HG03565 (cell line): Measurements from ENCODE around the gene PRAMEF11.
"Not testable (repeated sequence)": the region's sequence is repeated elsewhere in the genome, so short reads cannot be mapped to it uniquely, and the experiment has no call there.

Experiments used
- ATAC-seq: cut with Tn5 transposase; IDR thresholded peaks from one replicate; pipeline ENCODE4 v1.9.1; 2021; ENCODE audit warnings: mild to moderate bottlenecking, moderate library complexity; ENCODE audit not compliant: unreplicated experiment

Gene PRAMEF11

GRCh38 chr1:12831310-12831709 lies at the start of gene PRAMEF11:
Gene PRAMEF11, minus strand, starts transcription at chr1:12831410. Its CDS starts 2,621 bp downstream, at chr1:12828789.
- ATAC-seq: not testable (repeated sequence)

DNA sequence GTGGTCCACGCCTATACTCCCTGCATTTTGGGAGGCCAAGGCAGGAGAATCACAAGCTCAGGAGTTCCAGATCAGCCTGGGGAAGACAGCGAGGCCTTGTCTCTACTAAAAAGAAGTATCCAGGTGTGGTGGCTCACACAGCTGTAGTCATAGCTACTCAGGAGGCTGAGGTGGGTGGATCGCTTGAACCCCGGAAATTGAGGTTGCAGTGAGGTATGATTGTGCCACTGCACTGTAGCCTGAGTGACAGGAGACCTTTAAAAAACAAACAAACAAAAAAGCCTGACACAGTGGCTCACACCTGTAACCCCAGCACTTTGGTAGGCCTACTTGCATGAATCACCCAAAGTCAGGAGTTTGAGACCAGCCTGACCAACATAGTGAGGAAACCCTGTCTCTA lies 47.2 kb upstream of the PRAMEF11 start:
- ATAC-seq: not testable (repeated sequence)

GRCh38 chr1:12863131-12863880 lies 32.1 kb upstream of the PRAMEF11 start:
- ATAC-seq: not testable (repeated sequence)

- ATAC-seq: not testable (repeated sequence)
Measured at GRCh38 chr1:12856786-12857185, 25.6 kb upstream of the PRAMEF11 start, which contains the start of gene PRAMEF2. Gene PRAMEF2, plus strand, starts transcription at chr1:12857086. Its CDS starts 1,924 bp downstream, at chr1:12859010.

DNA sequence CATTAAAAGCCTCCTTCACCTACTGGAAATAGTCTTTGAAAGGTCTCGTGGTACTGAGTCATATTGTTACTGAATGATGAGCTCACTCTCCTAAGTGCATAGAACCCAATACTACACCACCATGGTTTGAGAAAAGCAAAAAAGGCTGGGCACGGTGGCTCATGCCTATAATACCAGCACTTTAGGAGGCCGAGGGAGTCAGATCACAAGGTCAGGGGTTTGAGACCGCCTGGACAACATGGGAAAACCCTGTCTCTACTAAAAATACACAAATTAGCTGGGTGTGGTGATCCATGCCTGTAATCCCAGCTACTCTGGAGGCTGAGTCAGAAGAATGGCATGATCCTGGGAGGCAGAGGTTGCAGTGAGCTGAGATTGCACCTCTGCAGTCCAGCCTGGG lies 20.6 kb upstream of the PRAMEF11 start:
- no peak for ATAC-seq

DNA sequence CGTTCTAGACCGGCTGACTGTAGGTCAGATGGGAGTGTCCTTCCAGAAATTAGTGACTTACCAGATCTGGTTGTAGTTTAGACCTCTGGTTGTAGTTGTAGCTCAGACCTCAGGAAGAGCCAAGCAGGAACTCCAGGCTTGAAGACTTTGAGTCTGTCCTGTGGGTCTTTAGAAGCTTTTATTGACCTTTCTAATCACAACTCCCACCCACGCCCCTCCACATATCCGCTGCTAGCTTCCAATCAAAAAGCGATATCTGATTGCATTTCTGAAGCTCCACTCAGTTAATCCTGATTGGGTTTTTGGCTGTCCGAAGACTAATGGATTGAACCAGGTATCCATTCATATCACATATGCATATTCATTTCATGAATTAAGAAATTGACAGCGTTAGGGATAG lies 17.4 kb upstream of the PRAMEF11 start, which contains the start of gene HNRNPCL1:
TSS of gene HNRNPCL1 (minus strand) at position 101 of the 400 bp plus-strand sequence. CDS start 431 bp downstream, outside the sequence.
- not testable (repeated sequence) for ATAC-seq

GRCh38 chr1:12833251-12833650 lies 2.0 kb upstream of the PRAMEF11 start:
- not testable (repeated sequence) for ATAC-seq

DNA sequence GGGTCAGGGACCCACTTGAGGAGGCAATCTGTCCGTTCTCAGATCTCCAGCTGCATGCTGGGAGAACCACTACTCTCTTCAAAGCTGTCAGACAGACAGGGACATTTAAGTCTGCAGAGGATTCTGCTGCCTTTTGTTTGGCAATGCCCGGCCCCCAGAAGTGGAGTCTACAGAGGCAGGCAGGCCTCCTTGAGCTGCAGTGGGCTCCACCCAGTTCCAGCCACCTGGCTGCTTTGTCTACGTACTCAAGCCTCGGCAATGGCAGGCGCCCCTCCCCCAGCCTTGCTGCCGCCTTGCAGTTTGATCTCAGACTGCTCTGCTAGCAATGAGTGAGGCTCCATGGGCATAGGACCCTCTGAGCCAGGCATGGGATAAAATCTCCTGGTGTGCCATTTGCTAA lies 12.1 kb downstream of the PRAMEF11 start:
- not testable (repeated sequence) for ATAC-seq

- no peak for ATAC-seq
Measured at GRCh38 chr1:12811409-12811784, 19.8 kb downstream of the PRAMEF11 start.

GRCh38 chr1:12810691-12811408 lies 20.4 kb downstream of the PRAMEF11 start:
- ATAC-seq: no peak

DNA sequence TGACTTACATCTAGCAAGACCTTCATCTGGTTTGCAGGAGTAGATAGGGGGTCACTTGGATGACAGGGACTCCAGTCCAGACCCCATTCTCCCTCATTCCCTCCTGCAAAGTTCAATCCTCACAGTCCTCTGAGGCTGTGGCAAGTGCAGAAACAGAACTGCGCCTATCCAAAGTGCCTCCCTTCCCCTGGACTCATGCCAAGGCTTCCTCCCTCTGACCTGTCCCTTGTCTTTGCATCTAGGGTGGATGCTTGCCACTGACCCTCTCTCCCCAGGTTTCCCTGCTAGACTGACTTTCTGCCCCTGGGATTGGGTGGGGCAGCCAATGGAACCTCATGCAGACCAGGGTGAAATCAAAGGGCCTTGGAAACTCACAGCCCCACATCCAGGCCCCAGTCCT lies 21.3 kb downstream of the PRAMEF11 start:
- no peak for ATAC-seq

- no peak for ATAC-seq
Measured at GRCh38 chr1:12799730-12800129, 31.5 kb downstream of the PRAMEF11 start.

DNA sequence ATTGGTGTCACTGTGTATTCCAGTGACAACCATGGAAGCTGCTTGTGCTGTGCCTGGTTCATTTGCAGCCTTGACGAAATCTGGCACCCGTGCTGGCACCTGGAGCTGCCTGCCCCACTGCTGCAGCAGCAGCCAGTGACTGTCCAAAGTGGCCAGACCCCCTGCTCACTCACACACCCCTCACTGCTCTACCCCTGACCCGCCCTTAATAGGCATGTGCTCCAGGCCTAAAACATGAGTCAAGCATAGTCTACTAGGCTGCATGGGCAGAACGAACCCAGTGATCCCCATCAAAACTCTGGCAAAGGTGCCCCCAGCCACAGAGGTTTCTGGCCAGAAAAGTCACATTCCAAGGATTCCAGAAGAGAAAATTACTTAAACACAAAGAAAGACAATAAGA lies 32.3 kb downstream of the PRAMEF11 start:
- no peak for ATAC-seq

- ATAC-seq: not testable (repeated sequence)
Measured at GRCh38 chr1:12791097-12791496, 40.1 kb downstream of the PRAMEF11 start, which contains the start of gene PRAMEF1. Gene PRAMEF1, plus strand, starts transcription at chr1:12791397. Its CDS starts 1,831 bp downstream, at chr1:12793228.

GRCh38 chr1:12784729-12785128 lies 46.5 kb downstream of the PRAMEF11 start:
- ATAC-seq: not testable (repeated sequence)

DNA sequence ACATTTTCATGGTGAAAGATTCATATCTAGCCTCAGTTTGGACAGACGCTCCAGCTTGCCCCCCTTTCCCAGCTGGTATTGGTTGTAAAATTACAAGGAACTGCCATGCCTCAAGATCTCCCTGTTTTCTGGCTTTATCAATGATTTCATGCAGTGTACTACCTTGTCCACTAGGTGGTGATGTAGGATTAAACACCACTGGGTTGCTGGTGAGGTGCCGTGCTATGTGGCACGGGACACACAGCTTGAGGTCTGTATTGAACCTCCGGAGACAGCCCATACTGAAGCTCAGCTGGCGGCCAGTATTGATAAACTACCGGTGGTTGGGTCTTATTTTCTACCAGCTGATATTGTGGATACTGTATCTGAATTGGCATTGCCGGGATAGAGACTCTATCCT lies 47.4 kb downstream of the PRAMEF11 start:
- ATAC-seq: not testable (repeated sequence)

- ATAC-seq: not testable (repeated sequence)
Measured at GRCh38 chr1:12781488-12781887, 49.7 kb downstream of the PRAMEF11 start.

- no peak for ATAC-seq
Measured at GRCh38 chr1:12778907-12779306, 52.3 kb downstream of the PRAMEF11 start.

DNA sequence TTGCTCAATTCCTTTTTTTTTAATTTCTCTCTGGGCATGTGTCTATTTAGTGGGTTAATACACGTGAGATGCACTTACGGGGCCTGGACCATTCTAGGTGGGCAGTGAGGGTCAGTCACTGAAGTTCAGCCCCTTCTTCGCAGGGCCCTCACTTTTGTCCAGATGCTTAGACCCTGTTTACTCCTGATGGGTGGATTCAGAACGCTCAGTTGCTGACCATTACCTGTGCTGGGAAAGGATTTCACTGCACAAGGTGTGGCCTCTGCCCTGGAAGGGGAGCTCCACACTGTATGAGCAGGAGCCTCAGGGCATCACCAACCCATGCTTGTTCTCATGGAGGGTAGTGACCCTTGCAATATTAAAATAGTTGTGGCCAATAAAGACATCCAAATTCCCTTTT lies 53.1 kb downstream of the PRAMEF11 start:
- no peak for ATAC-seq

- no peak for ATAC-seq
Measured at GRCh38 chr1:12776801-12777557, 54.2 kb downstream of the PRAMEF11 start.

GRCh38 chr1:12775443-12775842 lies 55.8 kb downstream of the PRAMEF11 start:
- ATAC-seq: no peak
